IPS-NIHi7 (cell line): Measurements from ENCODE around the gene NKAPD1.
"Not testable (repeated sequence)": the region's sequence is repeated elsewhere in the genome, so short reads cannot be mapped to it uniquely, and the experiment has no call there.

Experiments used
- DNase-seq: peaks from one replicate; pipeline ENCODE4 v3.0.0; 2012; ENCODE audit warnings: mixed read lengths; ENCODE audit errors: extremely low spot score

The NKAPD1 gene

DNA sequence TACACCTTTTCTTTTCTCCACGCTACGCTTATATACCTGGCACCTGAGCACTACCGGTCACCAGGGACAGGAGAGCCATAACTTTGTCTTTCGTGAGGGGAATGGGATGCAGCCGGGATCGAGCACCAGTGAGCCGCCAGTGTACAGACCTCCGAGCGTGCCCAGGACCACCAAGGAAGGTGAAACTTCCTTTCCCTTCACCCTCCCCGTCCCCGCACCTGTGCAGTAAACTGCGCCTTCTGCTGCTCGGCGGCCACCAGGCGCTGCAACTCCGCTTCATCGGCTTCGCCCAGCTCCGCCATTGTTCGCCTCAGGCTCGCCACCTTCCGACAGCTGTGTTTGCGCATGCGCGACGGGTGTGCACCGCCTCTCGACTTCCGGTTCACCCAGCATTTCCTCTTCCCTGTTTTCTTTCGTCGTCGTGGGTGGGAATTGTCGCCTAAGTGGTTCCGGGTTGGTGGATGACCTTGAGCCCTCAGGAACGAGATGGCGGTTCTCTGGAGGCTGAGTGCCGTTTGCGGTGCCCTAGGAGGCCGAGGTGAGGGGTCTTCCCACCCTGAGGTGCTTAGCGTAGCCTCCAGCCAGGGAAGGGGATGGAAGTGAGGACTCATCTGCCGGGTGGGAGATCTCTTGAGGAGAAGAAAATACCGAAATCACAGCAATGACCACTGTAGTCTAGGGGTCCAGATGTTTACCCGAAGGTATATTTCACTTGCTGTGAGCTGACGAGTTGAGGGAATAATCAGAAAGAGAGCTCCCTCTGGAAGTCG, 12.5 kb downstream of the NKAPD1 start, which contains the start of the genes SDHD and TIMM8B:
TSS of gene SDHD (plus strand) at position 452 of the 770 bp plus-strand sequence. CDS start at position 487, 35 bp downstream.
TSS of gene TIMM8B (minus strand) at position 335 of the 770 bp plus-strand sequence. CDS start at position 302, 33 bp downstream.
- DNase-seq: peak; percentile 98

DNA sequence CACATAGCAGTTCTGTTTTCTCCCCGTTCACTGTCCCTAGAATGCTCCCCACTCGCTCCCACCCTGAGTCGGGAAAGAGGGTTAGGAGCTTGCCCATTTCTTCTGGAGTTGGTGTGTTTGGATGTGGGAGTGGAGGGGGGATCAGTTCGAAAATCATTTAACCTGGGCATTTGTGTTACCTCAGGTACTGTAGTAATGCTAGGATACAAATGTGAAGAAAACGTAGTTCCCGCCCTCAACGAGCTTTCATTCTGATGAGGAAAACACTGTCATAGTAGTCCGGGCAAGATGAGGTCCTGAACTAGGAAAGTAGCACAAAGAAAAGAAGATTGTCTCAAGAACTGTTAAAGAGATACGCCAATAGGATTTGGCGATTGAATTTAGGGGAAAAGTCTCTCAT, 13.1 kb downstream of the NKAPD1 start:
- DNase-seq: no peak

DNA sequence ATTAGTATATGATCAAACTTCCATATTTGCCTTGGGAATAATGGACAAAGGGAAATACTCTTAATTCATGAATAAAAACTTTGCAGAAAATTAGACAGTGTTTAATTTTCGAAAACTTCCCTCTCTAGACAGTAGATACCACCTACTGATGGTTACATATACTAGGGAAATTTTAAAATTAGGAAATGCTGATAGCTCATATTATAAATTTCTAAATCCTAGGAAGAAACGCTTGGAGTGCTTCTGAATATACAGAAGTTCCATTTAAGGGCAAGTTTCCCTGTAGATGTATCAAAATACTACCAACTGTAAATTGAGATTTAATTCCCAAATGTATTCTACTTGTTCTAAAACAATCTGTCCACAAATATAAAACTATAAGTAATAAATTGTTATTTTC, 21.2 kb downstream of the NKAPD1 start:
- not testable (repeated sequence) for DNase-seq

DNA sequence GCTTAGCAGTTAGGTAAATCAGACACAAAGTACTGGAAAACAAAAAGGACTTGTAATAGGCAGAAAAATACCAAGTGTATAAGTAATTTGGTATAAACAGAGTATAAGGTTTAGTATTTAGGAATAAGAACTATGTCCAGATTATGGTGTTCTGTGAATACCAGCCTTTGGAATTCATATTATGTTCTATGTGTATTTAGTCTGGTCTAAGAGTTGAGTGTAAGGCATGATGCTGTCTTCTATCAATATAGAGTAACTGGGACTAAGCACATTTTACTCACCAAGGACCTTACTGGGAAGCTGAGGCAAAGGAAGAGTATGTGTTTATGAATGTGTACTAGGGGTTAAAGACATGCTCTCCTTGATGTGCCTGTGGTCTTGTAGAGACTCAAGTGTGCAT, 22.1 kb downstream of the NKAPD1 start:
- DNase-seq: no peak

DNA sequence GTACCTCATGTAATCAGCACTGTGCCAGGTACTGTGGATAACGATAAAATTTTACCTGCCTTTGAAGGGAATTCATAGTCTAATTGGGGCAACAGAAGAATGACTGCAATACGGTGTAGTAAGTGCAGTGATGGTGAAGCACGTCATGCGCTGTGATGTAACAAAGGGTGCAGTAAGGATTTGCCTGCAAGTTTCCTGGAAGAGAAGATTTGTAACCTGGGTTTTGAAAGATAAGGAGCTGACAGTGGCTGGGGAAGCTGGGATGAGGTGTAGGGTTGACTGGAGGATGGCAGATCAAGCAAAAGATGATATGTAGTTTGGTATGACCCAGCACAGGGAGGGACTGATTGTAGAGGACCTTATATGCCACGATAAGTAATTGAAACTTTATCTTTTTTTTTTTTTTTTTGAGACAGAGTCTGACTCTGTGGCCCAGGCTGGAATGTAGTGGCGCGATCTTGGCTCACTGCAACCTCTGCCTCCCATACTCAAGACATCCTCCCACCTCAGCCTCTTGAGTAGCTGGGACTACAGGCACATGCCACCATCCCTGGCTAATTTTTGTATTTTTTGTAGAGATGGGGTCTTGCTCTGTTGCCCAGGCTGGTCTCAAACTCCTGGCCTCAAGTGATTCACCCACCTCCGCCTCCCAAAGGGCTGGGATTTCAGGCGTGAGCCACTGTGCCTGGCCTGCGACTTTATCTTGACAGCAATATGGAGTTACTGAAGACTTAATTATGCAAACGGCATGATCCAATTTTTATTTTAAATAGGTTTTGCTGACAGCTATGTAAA, 23.8 kb downstream of the NKAPD1 start:
- DNase-seq: no peak

DNA sequence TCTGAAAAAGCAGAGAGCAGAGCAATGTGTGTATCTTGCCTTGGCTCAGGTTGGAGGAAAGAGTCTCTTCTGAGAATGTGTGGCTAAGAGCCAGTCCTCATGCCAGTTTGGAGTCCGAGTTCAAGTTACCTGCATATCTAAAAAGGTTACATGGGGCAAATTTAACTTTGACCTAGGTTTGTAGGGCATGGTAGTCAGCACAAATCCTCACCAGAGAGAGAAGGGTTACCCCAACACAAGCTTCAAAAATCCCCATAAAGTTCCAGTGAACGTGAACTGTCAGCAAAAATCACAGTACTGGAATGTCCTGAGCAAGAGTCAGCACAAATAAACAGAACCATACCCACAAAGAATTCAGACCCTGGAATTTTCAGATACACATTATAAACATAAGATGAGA, 26.4 kb downstream of the NKAPD1 start:
- no peak for DNase-seq

DNA sequence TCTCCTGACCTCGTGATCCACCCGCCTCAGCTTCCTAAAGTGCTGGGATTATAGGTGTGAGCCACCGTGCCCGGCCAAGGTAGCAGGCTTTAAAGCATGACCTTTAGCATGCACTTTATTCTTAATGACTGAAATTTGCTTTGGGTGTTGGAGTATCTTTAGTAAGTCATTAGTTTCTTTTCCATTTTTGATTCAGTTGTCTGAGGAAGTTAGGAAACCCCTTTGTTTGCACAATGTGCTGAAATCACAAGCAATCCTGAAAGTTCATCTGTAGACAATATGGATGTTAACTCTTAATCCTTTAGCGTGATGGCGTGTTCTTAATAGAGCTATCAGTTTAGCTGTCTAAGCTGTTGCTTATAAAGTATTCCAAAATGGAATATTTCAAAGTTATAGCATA, 29.3 kb downstream of the NKAPD1 start:
- DNase-seq: no peak

DNA sequence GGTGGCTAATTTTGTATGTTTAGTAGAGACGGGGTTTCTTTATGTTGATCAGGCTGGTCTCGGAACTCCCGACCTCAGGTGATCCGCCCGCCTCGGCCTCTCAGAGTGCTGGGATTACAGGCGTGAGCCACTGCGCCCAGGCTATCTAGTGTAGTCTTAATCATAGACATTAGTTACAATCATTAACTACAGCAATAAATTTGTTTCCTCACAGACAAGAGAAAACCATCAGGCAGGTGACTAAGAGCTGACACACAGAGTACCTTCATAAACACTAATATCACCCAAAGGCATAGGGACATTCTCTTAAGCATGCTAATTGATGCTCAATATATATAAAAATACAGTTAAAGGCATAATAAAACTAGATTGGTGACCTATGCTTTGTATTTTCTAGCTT, 32.0 kb downstream of the NKAPD1 start:
- no peak for DNase-seq

DNA sequence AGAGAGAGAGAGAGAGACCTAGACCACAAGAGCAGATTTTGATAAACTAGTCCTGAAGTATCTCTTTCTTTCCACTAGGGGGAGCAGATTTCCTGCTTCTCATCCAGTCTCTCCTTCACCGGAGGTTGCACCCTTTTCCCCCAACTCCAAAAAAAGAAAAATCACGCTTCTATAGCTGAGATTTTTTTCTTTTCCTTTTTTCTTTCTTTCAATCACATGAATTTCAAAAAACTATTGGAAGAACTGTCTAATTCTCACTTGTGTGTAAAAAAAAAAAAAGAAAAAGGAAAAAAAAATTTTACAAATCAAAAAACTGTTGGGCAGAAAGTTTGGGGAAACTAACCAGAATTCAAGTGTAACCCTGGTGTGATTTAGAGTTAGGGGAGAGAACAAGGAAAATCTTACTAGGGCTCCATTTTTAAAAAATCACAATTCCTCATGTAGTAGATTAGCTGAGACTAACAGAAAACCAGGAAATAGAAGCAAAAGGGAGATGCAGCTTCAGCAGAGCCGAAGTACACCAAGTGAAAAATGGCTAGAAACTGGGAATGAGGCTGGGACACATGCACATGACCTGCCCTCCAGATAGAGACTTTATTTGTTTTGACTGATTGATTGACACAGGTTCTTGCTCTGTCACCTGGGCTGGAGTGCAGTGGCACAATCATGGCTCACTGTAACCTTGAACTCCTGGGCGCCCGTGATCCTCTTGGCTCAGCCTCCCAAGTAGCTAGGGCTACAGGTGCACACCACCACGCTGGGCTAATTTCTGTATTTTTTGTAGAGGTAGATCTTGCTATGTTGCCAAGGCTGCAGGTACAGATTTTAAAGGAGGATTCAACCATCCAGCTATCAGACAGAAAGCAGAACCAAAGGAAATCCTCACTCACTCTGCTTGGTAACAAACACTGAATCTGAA, 39.7 kb downstream of the NKAPD1 start:
- peak; percentile 71 for DNase-seq

DNA sequence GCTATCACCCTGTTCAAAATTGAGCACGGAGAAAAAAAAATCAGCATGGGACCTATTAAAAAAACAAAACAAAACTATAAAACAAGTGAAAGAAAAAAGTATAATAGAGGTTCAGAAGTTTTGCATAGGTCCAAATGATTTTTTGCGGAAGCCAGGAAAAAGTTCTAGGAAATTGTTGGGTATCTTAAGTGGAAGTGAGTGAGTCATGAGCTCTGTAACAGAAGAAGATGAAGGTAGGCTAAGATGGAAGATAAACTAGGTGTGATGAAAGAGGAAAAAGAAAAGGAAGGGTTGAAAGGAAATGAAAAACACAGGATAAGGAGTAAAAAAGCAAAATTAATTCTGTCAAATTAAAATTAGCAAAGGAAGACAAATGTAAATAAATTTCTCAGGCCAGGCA, 40.4 kb downstream of the NKAPD1 start:
- no peak for DNase-seq

DNA sequence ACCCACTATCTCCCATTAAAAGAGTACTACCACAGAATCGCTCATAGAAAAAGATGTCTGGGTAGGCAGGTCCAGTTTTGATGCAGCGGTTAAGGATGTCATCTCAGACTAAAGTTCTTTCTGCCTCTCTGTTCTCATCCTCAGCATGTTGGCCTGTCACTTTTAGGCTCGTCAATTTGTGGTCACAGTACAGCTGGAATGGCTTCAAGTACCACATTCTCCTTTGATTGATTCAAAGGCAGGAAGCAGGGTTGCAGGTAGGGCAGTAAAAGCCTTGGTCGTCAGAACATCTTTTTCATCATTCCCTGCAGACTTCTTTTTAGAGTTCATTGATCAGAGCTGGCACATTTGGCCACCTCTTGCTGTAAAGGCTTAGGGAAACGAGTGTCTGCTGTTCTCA, 41.3 kb downstream of the NKAPD1 start:
- DNase-seq: no peak

DNA sequence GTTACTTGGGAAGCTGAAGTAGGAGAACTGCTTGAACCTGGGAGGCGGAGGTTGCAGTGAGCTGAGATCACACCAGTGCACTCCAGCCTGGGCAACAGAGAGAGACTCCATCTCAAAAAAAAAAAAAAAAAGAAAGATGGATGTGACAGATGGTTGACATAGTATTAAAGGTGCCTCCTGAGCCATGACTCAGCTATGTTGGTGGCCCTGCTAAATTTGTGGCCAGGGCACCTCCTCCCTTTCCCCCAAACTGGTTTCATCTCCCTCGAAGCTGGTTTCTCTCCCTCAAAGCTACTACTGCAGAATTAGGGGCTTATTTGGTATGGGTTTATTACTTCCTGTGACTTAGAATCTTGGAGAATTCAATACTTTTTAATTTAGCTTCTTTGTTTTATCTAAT, 44.1 kb downstream of the NKAPD1 start:
- DNase-seq: no peak

DNA sequence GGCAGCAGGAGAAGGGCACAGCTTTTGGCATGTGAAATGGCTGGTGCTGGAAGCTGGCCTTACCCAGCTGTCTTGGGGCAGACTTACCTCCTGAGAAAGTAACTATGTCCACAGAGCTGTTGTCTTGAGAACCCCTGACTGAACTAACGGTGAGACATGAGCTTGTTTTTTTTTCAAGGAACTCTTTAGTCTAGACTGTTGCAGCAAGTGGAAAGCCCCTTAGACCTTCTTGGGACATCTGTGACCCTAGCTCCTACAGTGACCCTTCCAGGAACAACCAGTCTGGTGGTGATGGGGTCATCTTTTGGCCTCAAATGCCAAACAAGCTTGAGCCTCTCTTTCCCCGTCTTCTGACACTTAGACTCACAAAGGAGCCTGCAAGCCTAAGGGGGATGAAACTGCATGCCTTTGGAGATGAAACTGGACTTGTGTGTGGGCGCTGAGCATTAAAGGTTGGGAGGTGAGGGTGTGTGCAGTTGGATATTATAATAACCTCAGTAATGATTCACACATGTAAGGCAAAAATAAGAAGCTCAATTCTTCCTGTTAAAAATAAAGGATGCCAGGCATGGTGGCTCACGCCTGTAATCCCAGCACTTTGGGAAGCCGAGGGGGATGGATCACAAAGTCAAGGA, 48.0 kb downstream of the NKAPD1 start:
- no peak for DNase-seq

DNA sequence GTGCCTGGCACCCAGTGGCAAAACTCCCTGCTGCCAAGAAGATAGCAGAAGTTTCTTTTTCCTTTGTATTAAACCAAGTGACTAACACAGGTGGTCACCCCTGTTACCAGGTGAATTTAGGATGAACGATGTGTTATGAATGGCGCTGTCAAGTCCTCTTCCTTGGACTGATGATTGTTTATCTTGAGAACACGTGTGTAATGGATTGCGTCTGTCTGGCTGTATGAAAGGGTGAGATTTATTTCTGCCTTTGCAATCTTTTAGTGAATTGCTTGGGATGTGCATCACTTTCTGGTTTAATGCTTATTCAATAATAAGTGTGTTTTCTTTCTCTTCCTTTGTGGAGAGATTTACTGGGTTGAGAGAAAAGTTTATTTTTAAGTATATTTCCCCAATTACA, 49.0 kb downstream of the NKAPD1 start:
- no peak for DNase-seq

DNA sequence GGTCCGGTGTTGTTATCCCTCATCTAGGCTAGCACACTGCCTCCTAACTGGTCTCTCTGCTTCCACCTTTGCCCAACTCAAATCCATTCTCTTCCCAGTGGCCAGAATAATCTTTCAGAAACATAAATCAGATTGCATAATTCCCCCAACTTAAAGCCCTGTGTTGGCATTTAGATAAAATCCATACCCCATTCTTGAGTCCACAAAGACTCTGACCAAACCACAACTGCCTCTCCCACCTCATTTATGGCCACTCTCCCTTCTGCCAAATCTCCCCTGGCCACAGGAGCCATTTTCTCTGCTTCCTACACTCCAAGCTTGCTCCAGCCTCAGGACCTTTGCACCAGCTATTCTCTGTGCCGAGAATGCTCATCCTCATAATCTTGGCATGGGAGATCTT, 53.0 kb downstream of the NKAPD1 start:
- no peak for DNase-seq

DNA sequence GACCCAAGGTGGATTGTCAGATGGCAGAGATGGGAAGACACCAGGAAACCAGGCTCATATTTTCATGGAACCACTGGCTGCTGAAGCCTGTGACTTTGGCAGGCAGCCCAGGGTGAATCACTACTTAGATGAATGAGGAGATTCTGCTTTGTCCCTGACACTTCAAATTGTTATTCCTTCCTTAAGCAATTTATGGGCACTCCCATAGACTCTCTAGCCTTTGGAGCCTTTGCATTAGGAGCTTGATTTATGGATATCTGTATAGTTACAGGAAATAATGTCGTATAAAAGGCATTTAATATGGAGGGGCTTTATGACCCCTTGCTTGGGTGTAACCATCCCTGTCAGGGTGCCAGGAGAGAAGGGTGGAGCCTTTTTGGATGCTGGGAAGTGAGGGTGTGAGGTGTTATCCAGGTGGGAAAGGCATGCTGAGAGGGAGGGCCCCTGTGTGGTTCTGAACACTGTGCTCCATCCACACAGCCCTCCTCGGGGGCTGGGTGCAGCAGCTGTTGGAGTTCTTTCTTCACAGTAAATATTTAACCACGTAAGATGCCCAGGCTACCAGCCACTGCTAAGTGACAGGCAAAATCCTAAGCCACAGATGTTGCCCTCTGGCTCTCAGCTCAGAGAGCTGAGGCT, 54.5 kb downstream of the NKAPD1 start:
- DNase-seq: no peak

DNA sequence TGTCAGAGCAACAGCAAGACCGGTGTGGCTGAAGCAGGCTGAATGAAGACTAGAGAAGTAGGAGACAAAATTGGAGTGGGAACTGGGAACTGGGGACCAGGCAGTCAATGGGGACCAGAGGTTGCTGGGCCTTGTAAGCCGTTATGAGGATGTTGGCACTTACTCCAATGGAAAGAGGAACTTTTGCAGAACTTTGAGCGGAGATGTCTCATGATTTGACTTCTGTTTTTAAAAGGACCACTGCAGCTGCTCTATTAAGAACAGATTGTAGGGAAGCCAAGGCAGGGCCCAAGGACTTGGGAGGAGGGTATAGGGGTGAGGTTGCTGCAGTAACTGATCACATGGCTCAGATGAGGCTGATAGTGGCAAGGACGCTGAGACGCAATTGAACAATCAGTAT, 55.6 kb downstream of the NKAPD1 start:
- DNase-seq: no peak

DNA sequence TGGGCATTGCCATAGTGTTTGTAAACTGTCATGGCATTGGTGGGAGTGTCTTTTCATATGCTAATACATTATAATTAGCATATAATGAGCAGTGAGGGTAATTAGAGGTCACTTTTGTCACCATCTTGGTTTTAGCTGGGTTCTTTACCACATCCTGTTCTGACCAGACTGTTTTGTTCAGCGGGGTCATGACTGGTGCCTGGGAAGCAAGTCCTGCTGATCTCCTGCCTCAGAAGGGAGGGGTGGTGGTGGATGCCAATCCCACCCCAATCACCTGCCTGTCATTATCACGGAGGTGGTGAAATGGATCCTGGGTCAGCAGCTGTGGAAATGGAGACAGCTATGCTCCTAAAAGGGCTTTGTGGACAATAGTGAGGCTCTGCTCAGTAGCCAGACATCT, 58.6 kb downstream of the NKAPD1 start:
- no peak for DNase-seq

DNA sequence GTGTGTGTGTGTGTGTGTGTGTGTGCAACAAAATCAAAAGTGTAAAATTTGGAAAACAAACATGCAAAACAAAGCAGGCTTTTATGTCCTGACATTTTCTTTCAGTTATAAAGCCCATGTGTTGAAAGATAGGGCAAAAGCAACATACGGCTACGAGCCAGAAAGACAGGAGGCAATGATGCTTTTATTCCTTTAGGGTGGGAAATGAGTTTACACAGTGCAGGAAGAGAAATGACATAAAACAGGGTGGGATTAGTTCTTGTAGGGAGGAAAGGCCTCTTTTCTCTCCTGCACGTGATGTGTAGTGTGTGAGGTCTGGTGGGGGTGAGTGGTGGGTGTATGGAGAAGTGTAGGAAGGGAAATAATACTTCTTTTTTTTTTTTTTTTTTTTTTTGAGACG, 60.4 kb downstream of the NKAPD1 start:
- no peak for DNase-seq
